HepG2 (cell line): ENCODE results near the gene COMMD9.

ENCODE experiments used
- CTCF ChIP-seq: sonication (generic); formaldehyde crosslinking; IDR thresholded peaks from 2 replicates; pipeline ENCODE4 v1.5.0; 2020; ENCODE audit warnings: mild to moderate bottlenecking, missing genetic modification reagents, moderate library complexity
- FOXJ3 ChIP-seq: sonication (generic); formaldehyde crosslinking; IDR thresholded peaks from 2 replicates; pipeline ENCODE4 v1.4.0; 2020; ENCODE audit warnings: missing genetic modification reagents, mild to moderate bottlenecking, borderline replicate concordance
- JARID2 ChIP-seq: sonication (generic); formaldehyde crosslinking; IDR thresholded peaks from 2 replicates; pipeline ENCODE4 v1.8.1; 2023; ENCODE audit warnings: missing genetic modification reagents, inconsistent platforms; ENCODE audit not compliant: insufficient replicate concordance
- KDM6A ChIP-seq: IDR thresholded peaks from 2 replicates; pipeline ENCODE4 v1.6.1; 2016; ENCODE audit warnings: low read depth
- KLF9 ChIP-seq: IDR thresholded peaks from 2 replicates; pipeline ENCODE4 v1.6.1; 2016; ENCODE audit warnings: low read depth
- MYC ChIP-seq: sonication (generic); formaldehyde crosslinking; IDR thresholded peaks from 2 replicates; pipeline ENCODE4 v1.9.0; 2021; ENCODE audit warnings: missing genetic modification reagents, borderline replicate concordance
- SETDB1 ChIP-seq: sonication (generic); formaldehyde crosslinking; IDR thresholded peaks from 2 replicates; pipeline ENCODE4 v1.5.1; 2020; ENCODE audit warnings: missing genetic modification reagents, mild to moderate bottlenecking, borderline replicate concordance
- ZBTB7A ChIP-seq: sonication (generic); formaldehyde crosslinking; IDR thresholded peaks from 2 replicates; pipeline ENCODE4 v1.8.0; 2022; ENCODE audit warnings: mild to moderate bottlenecking, missing genetic modification reagents
- ZBTB8A ChIP-seq: sonication (generic); formaldehyde crosslinking; IDR thresholded peaks from 2 replicates; pipeline ENCODE4 v1.4.0; 2020; ENCODE audit warnings: mild to moderate bottlenecking, low read depth, missing genetic modification reagents, borderline replicate concordance
- ZNF329 ChIP-seq: sonication (generic); formaldehyde crosslinking; IDR thresholded peaks from 2 replicates; pipeline ENCODE4 v1.9.0; 2021; ENCODE audit warnings: low read depth, mild to moderate bottlenecking, missing genetic modification reagents
- ZNF558 ChIP-seq: sonication (generic); formaldehyde crosslinking; IDR thresholded peaks from 2 replicates; pipeline ENCODE4 v1.9.0; 2022; ENCODE audit warnings: mild to moderate bottlenecking, missing genetic modification reagents, borderline replicate concordance
- ZNF644 ChIP-seq: IDR thresholded peaks from 2 replicates; pipeline ENCODE4 v1.6.1; 2016; ENCODE audit warnings: low read depth

- no peak for TF ChIP-seq ZNF558 (CRISPR knock-in tag)
- no peak for TF ChIP-seq FOXJ3 (CRISPR knock-in tag)
- TF ChIP-seq ZNF644 (CRISPR knock-in tag) = no peak
- TF ChIP-seq MYC (CRISPR knock-in tag) = no peak
- TF ChIP-seq KLF9 (CRISPR knock-in tag) = no peak
- TF ChIP-seq JARID2 = no peak
- TF ChIP-seq ZBTB8A = no peak
- TF ChIP-seq KDM6A = no peak
- TF ChIP-seq SETDB1 = no peak
- TF ChIP-seq ZNF329 (CRISPR knock-in tag) = no peak
- no peak for TF ChIP-seq ZBTB7A (CRISPR knock-in tag)
- TF ChIP-seq CTCF = no peak
These were observed 19.4 kb upstream of the COMMD9 start for GRCh38 chr11:36308577-36308976.
